Astrocyte of the hippocampus (primary cell): ENCODE results near the gene TSR3.
A peak's percentile ranks its signal among the peaks of the same experiment; 100 is the strongest.

Experiments used
- DNase-seq: peaks from one replicate; pipeline ENCODE4 v3.0.0; 2011; ENCODE audit warnings: low read depth, low spot score

The TSR3 gene

DNA sequence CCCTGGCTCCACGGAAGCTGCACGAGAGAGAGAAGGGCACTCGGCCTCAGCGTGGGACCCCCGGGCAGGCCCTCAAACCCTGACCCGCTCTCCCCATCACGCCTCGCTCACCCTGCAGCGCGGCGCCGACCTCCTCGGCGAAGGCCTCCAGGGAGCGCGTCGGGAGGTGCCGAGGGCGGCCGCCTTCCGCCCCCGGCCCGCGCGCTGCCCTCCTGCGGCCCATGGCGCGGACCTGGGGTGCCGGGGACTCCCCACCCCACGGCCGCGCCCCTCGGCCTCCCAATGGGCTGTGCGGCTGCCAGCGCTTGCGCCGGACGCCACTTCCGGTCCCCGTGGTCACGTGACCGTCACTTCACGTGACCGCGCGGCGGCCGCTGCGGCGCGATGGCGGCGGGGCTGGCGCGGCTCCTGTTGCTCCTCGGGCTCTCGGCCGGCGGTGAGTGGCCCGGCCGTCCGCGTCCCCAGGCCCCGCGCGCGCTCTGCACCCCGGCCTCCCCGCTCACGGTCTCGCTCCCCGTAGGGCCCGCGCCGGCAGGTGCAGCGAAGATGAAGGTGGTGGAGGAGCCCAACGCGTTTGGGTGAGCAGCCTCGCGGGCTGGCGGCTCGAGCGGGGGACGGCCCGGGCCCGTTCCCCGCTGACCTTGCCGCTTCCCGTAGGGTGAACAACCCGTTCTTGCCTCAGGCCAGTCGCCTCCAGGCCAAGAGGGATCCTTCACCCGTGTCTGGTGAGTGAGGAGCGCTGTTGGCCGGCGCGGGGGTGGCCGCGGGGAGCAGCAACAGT is at the start of gene TSR3, which contains the start of gene GNPTG:
Gene TSR3 (minus strand): TSS at position 297 of the 781 bp plus-strand sequence. CDS start 74 bp downstream, at position 223.
Gene GNPTG (plus strand): TSS at position 350 of the 781 bp plus-strand sequence. CDS start 35 bp downstream, at position 385.
- DNase-seq, result peak; percentile 96

DNA sequence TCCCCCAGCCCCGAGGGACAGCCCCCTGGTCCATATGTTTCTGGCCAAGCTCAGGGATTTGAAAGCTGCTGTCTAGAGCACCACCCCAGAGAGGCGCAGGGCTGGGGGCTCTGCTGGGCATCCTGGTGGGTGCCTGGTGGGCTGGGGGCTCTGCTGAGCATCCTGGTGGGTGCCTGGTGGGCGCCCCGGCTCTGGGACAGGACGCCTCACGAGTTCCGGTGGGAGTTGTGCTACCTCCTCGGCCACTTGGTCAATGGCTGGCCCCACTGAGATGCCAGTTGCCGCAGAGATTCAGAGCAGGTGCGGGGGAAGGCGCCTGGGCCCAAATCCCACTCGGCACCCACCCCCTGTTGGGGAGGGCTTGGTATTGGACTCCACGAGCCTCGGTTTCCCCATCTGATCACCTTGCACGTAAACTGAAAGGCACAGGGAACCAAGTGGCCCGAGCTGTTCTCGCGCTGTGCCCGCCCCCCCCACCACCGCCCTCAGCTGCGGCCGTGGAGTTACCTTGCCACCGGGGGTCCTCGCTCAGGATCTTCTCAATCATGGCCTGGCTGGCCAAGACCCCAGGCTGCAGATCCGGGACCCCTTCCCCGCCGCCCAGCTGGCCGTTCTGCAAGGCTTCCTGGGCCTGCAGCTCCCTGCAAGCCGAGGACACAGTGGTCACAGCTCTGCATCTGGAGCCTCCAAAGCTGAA is 49.5 kb upstream of the TSR3 start:
- no peak for DNase-seq

DNA sequence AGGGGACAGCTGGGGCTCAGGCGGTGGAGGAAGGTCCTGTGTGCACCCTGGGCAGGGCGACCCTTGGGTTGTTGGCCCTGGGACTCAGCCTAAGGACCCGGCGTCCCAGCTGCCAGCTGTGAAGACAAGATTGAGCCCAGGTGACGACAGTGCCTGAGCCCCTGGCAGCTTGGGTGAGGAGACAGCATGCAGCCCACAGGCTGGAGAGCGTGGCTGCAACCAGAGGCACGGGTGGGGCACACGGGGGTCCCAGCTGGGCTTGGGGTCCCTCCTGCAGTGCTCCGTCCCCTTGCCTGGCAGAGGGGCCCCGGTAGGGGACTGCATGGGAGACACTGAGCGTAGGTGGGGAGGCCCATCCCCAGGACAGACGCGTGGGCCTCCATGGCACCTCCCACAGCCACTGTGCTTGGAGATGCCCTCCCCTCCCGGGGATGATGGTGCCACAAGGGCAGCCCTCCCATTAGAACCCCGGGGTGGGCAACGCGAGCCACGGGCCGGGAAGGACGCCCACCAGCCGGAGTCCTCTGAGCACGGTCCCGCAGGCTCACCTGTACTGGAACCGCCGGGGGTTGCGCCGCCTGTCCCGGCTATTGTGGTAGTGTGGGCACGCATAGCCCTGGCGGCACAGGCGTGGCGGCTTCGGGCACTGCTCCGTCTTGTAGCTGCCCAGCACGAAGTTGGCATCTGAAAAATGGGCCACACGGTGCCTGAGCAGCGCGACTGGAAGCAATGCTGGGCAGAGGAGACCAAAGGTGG is 47.3 kb upstream of the TSR3 start:
- no peak for DNase-seq

DNA sequence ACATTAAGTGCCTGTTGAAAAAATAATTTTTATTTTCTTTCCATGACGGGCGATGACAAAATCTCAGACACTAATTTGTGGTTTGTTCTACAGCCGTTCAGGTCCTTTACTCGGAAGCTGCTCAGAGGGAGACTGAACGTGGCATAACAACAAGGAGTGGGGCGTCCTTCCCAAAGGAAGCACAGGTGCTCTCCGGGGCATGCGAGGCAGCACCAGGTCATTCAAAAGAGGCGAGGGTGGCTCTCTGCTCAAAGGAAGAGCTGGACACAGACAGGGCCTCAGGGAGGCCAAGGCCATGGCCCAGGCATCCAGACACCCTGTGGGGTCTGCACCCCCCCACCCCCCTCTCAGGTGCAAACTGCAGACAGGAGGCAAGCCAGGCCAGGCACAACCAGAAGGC is 46.7 kb upstream of the TSR3 start:
- no peak for DNase-seq

DNA sequence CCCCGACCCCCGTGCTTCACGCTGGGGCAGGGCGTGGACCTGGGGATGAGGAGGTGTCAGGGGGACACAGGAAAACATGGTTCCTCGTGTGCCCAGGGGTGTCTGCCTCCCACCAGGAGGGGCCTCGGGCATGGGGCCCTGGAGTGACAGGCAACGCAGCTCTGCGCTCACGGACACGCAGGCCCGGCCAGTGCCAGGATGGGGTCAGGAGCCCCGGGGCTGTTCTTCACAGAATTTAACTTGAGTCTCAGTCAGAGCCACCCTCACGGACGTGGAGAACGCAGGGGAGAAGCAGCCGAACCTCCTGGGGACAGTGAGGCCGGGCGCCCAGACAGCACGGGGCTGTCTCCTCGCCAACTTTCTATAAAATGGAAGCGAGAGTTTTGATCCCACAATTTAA is 46.1 kb upstream of the TSR3 start:
- no peak for DNase-seq

DNA sequence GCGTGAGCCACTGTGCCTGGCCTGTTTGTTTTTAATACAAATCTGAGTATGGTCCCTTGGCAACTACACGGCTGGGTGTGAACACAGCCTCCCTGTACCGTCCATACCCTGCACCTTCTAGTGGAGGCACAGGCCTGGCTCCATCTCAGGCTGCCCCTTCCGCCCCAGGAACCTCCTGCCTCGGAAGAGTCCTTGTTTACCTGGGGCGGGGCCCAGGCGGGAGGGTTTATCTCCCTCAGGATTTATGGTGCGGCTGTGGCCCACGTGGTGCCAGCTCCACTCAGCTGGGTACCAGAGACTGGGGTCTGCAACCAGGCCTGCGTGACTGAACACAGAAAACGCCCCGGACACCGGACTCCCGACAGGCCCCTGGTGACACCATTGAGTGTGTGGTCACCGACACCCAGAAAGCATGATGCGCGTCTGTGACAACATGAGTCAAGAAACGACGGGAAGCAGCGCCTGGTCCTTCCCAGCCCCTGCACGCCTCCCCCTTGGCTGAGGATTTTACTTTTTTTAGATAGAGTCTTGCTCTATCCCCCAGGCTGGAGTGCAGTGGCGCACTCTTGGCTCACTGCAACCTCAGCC is 43.9 kb upstream of the TSR3 start:
- DNase-seq, result no peak

DNA sequence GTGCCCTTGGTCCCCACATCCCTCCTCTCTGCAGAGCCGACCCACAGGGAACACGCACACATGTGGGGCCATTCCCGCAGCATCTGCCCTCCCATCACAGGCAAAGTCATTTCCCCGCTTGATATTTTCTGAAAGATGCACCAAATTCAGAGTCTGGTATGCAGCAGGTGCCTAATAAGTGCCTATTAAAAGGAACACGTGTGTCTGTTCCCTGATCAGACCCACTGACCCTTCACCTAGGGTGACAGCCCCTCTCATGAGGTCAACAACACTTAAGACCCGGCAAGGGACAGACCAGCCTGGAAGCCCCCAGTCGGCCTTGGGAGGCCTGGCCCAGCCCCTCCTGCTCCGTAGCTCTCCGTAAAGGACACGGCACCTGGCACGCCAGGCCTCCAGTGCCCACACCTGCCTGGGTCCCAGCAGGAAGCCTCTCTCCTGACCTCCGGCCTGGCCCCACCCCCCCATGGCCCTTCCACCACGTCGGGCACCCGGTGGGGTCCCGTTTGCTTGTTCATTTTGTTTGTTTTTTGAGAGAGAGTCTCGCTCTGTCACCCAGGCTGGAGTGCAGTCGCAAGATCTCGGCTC is 42.8 kb upstream of the TSR3 start:
- no peak for DNase-seq

DNA sequence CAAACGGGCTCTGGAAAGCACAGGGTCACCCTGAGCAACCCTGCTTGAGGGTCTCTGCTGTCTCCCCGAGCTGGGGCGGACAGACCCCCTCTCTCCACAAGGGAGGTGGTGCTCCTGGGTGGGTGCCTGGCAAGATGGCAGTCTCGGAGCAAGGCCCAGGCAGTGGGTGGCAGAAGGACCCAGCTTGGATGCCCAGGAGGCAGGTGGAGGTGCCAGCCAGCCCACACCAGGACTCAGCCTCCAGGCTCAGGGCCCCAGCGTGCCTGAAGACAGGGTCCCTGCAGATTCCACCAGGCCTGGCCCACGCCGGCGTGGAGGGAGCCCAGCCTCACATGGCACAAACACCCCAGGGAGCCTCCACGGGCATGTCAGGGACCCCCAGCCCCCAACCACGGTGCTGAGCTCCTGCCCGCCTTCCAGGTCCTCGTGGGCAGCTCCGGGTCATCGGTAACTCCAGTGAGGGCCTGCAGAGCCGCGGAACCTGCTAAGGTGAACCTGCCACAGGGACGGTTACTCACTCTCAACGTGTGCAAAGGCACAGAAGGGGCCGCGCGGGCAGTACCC is 42.0 kb upstream of the TSR3 start:
- no peak for DNase-seq

DNA sequence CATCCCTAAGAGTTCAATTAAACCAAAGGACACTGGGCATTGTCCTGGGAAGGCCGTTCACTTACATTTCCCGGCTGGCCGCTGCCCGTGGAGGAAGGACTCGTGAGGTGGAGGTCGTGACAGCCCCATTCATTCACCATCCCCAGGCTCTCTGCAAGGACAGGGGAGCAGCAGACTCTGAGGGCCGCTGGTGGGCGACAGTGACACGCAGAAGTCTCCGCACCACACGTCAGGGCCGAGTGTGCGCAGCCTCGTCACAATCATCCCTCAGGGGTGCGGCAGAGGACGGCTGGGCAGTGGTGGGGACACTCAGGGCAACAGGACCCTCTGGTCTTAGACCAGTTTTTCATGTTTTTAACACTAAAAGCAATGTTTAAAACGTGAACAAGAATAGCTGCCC is 41.1 kb upstream of the TSR3 start:
- no peak for DNase-seq

DNA sequence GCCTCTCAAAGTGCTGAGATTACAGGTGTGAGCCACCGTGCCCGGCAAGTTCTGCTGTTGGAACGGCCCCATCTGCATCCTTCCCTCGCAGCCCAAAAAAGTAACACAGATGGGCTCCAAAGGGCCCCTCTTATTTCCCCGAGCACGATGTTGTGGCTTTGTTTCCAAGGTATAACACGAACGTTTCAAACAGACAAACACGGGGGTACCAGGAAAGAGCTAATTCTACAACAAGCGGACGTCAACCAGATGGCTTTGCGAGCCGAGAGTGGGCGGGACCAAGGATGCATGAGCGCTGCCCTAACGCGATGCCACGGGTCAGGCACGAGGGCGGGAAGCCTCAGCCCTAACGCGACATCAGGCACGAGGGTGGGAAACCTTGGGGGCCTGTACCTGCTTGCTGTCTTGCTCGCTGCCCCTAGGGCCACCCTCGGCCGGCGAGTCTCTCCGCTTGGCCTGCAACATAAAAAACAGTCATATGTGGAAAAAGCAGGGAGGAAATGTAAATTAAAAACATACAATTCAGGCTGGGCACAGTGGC is 38.6 kb upstream of the TSR3 start:
- no peak for DNase-seq

DNA sequence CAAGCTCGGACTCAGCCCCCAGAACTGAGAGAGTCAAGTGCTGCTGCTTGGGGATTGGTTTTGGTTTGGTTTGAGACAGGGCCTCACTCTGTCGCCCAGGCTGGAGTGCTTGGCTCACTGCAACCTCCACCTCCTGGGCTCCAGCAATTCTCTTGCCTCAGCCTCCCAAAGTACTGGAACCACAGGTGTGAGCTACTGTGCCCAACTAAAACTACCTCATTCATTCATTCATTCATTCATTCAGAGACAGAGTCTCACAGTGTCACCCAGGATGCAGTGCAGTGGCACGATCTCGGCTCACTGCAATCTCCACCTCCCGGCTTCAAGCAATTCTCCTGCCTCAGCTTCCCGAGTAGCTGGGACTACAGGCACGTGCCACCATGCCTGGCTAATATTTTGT is 38.1 kb upstream of the TSR3 start:
- no peak for DNase-seq

DNA sequence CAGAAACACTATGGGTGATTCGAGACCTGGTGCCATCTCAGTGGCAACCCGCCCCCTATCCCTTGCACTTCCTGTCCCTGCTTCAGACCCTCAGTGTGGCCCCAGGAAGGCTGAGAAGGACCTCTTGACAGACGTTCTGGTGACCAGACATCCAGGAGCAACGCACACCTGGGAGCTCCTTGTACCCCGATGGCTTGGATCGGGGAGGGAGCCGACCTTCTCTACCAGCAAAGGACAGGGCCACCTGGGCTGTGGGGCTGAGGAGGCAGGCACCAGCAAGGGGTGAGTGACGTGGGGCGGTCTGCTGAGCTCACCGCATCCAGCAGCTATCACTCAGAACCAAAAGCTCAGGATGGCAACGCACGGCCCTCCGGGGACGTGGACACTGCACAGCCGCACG is 35.7 kb upstream of the TSR3 start:
- DNase-seq, result no peak

DNA sequence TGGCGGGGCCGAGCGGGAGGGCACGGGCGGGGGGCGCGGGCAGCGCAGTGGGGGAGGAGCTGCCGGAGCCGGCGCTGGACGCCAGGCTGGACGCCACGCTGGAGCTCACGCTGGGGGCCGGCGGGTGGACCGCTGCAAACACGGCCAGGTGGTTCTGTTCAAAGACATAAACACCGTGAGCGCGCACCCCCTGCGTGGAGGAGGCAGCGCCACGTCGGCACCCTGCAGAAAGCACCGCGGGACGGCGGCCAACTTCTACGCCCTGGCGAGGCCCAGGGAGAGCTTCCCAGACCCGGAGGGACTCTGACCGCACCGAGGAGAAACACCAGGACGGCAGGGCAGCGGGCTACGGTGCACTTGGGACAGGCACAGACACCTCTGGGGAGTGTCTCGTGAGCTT is 33.6 kb upstream of the TSR3 start:
- no peak for DNase-seq

DNA sequence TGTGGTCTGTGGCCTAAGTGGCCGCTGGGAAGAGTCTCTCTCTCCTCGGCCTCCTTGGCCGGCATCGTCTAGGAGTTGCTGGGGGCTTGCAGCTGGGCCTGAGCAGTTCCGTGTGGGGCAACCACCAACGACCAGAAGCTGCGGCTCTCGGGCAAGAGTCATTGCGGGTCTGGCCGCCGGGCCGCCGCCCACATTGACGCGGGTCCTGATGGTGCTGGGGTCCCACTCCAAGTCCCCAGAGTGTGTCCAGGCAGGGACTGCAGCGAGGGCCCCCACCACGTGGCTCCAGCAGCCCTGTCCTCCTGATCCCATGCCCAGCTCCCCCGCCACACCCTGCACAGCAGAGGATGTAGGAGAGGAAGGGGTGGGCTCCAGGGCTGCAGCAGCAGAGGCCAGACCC is 31.9 kb upstream of the TSR3 start:
- no peak for DNase-seq

DNA sequence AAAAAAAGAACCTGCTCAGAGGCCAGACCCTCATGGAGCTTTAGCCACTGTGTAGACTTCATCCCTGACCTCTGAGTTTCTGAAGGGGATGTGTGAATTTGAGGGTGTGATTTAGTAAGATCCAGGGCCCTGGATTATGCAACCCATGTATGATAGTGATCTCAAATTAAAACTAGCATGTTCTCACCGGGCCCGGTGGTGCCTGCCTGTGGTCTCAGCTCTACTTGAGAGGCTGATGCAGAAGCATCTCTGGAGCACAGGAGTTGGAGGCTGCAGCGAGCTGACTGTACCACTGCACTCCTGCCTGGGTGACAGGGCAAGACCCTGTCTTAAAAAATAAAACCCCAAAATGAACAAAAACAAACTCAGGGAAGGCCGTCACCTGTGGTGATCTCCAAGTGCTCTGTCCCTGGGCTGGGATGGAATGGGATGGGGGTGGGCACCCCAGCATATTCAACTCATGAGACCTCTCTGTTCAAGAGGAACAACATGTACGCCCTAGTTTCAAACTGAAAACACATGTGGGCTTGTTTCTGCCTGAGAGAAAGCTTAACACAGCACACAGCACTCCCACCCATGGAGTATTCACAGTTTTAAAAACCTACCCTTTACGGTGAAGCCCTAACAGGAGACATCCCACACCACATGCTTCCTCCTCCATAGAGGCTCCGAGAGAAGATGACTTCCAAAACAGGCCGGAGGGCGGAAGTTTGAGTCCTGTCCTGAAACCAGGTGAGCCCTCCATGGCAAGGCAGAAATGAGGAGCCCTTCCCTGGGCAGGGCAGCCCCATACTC is 30.1 kb upstream of the TSR3 start:
- no peak for DNase-seq

DNA sequence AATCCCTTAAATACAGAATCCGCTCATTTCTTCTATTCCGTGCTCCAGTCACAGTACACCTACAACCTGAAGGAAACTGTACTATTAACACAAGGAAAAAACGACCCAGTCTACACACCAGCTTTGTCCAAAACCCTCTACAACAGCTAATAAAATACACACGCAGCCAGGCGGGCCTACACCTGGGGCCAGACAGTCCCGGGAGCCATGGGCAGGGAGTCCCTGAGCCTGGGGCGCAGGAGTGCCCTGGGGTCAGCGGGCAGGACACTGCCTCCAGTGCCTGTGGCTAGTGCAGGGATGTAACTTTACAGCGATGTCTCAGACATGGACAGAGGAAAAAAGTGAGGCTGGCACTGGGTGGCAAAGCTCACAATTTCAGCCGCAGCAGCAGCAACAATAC is 28.5 kb upstream of the TSR3 start:
- DNase-seq, result no peak

DNA sequence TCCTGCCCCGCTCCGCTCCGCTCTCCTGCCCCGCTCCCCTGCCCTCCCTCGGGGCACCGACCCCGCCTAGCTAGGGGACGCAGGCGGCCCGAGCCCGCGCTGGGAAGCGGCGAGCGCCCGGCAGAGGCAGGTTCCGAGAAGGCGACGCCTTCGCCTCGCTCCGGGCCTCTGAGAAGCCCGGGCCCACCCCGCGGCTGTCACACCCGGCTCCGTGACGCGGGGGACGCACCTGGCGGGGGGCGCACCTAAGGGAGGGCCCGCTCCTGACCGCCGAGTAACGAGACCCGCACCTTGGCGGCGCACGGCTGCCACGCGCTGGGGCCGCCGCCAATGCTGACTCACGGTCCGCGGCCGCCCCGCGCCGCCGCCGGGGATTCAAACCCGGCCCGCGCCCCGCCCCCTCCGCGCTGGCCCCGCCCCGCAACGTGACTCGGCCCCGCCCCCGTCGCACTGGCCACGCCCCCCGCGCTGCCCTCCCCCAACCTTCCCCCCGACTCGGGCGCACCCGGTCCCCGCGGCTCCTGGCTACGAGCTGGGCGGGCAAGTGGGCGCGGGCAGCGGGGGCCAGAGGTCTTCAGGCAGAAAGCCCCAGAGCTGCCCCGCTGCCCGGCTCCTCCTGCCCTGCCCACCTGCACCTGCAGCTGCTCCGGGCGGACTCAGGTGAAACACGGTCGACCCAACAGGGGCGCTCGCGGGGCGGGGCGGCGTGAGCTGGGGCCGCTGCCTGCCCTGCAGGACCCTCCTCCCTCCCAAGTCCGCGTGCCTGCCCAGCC is 27.8 kb upstream of the TSR3 start:
- peak; percentile 85 for DNase-seq

DNA sequence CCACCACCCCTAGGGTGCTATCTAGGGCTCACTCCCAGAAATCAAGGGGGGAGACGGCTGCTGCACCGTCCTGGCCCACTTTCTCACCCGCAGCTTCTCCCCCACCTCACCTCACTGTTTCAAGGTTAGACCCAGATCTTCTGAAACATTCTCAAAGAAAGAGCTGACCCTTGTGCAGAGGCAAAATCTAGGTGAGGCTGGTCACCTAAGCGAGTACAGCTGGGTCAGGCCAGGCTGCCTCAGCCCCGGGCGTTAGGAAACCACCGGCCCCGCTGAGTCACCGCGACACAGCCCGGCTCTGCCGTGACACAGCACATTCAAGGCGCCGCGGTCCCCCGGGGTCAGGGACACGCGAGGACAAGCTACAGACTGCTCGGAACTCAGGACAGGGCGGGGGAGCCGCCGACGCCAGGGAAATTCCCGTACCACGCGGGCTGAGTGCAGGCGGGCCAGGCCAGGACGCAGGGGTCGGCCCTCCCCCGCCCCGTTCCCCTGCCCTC is 27.2 kb upstream of the TSR3 start:
- peak; percentile 83 for DNase-seq

DNA sequence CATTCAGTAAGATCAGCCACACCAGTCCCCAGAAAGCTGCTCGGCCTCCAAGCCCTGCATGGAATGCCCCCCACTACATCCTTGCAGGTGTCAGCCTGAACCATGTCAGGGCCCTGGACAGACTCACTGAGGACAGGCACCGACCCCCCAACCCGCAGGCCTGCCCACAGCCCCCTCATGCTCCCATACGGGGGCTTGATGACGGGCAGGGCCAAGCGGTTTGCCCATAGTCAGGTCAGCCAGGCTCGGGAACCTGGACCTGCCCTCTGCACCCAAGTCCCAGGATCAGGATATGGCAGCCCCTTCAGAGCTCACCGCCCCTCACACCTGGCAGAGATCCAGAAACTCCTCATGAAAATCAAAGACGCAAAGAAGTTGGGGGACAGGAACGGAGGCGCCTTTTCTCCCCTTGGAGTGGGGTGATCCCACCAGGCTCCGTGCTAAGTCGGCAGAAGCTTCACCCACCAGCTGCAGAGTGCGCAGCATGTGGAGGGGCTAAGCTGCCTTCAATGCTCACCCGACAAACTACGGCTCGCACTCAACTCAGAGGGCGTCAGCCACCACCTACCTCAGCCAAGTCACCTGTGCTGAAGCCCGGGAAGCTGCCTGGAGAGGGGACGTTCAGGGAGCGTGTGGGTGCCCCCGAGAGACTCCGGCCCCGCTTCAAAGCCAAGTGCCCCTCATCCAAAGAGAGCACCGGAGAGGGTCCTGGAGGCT is 26.6 kb upstream of the TSR3 start:
- DNase-seq, result no peak
